ENCODE data around the gene LRRN1.

The LRRN1 gene

GRCh38 chr3:3799173-3800079 is at the start of gene LRRN1:
TSS of gene LRRN1 (plus strand) at chr3:3799431. CDS start at chr3:3844642, 45,211 bp downstream.
- Histone ChIP-seq H3K9me2 (replicated peaks; ENCODE audit: insufficient read depth, low read length) (no peaks in the 10 kb centered on the region), H4K20me1 (ENCODE audit: low read depth, low read length) (no peaks in the 10 kb centered on the region), H3K9me3 (ENCODE audit: insufficient read depth, low read length) (no peaks in the 10 kb centered on the region), H3K79me2 (ENCODE audit: insufficient read depth, low read length) (no peaks in the 10 kb centered on the region), H3K4me3 (ENCODE audit: insufficient read depth, low read length, poor library complexity, severe bottlenecking) (no peak within 1 kb of the TSS), H3F3A (ENCODE audit: insufficient read depth) (no peaks in the 10 kb centered on the region), H3K27ac (ENCODE audit: low read depth, low read length) (no peak within 1 kb of the TSS), H3K36me3 (ENCODE audit: low read length) (no peaks in the 10 kb centered on the region), H3K4me2 (ENCODE audit: low read depth, low read length, poor library complexity, severe bottlenecking) (no peak within 1 kb of the TSS), H3K9ac (ENCODE audit: low read length) (no peak within 1 kb of the TSS), H3K27me3 (ENCODE audit: low read length) (no peaks in the 10 kb centered on the region), H2AFZ (ENCODE audit: low read depth, low read length, severe bottlenecking) (no peak within 1 kb of the TSS)
- TF ChIP-seq EZH2phosphoT487 (conservative IDR thresholded peaks at IDR 0.05; ENCODE audit: low read length) (no peak), CTCF (IDR thresholded peaks at IDR 0.05; ENCODE audit: insufficient read depth, low read length, poor library complexity, severe bottlenecking) (no peak)

GRCh38 chr3:3753416-3753815 is 45.8 kb upstream of the LRRN1 start:
- no peak overlapping the region for H3K27ac ChIP-seq (ENCODE audit: low read depth, low read length)
- H3K36me3 ChIP-seq (ENCODE audit: low read length): no peaks in the 10 kb centered on the region
- no peak overlapping the region for H2AFZ ChIP-seq (ENCODE audit: low read depth, low read length, severe bottlenecking)
- no peak overlapping the region for H3K9ac ChIP-seq (ENCODE audit: low read length)
- no peaks in the 10 kb centered on the region for H3K9me2 ChIP-seq (replicated peaks; ENCODE audit: insufficient read depth, low read length)
- no peak overlapping the region for H3K4me2 ChIP-seq (ENCODE audit: low read depth, low read length, poor library complexity, severe bottlenecking)
- TF ChIP-seq EZH2phosphoT487 (conservative IDR thresholded peaks at IDR 0.05; ENCODE audit: low read length) (no peak), CTCF (IDR thresholded peaks at IDR 0.05; ENCODE audit: insufficient read depth, low read length, poor library complexity, severe bottlenecking) (no peak)
- no peak overlapping the region for H3K4me3 ChIP-seq (ENCODE audit: insufficient read depth, low read length, poor library complexity, severe bottlenecking)
- no peaks in the 10 kb centered on the region for H3F3A ChIP-seq (ENCODE audit: insufficient read depth)
- no peaks in the 10 kb centered on the region for H4K20me1 ChIP-seq (ENCODE audit: low read depth, low read length)
- no peaks in the 10 kb centered on the region for H3K79me2 ChIP-seq (ENCODE audit: insufficient read depth, low read length)
- no peaks in the 10 kb centered on the region for H3K27me3 ChIP-seq (ENCODE audit: low read length)
- no peaks in the 10 kb centered on the region for H3K9me3 ChIP-seq (ENCODE audit: insufficient read depth, low read length)

- Histone ChIP-seq H3K9me2 (replicated peaks; ENCODE audit: insufficient read depth, low read length) (no peaks in the 10 kb centered on the region), H3K79me2 (ENCODE audit: insufficient read depth, low read length) (no peaks in the 10 kb centered on the region), H3K4me3 (ENCODE audit: insufficient read depth, low read length, poor library complexity, severe bottlenecking) (no peak overlapping the region), H3K9me3 (ENCODE audit: insufficient read depth, low read length) (no peaks in the 10 kb centered on the region), H3K4me2 (ENCODE audit: low read depth, low read length, poor library complexity, severe bottlenecking) (no peak overlapping the region), H3K36me3 (ENCODE audit: low read length) (no peaks in the 10 kb centered on the region), H3K9ac (ENCODE audit: low read length) (no peak overlapping the region), H3K27ac (ENCODE audit: low read depth, low read length) (no peak overlapping the region), H2AFZ (ENCODE audit: low read depth, low read length, severe bottlenecking) (no peak overlapping the region), H4K20me1 (ENCODE audit: low read depth, low read length) (no peaks in the 10 kb centered on the region), H3K27me3 (ENCODE audit: low read length) (no peaks in the 10 kb centered on the region), H3F3A (ENCODE audit: insufficient read depth) (no peaks in the 10 kb centered on the region)
- no peak for TF ChIP-seq EZH2phosphoT487 (conservative IDR thresholded peaks at IDR 0.05; ENCODE audit: low read length)
Measured at GRCh38 chr3:3765661-3766060, 33.6 kb upstream of the LRRN1 start.

- no peaks in the 10 kb centered on the region for H3K9me2 ChIP-seq (replicated peaks; ENCODE audit: insufficient read depth, low read length)
- no peaks in the 10 kb centered on the region for H3K79me2 ChIP-seq (ENCODE audit: insufficient read depth, low read length)
- H3F3A ChIP-seq (ENCODE audit: insufficient read depth): no peaks in the 10 kb centered on the region
- no peak overlapping the region for H2AFZ ChIP-seq (ENCODE audit: low read depth, low read length, severe bottlenecking)
- H4K20me1 ChIP-seq (ENCODE audit: low read depth, low read length): no peaks in the 10 kb centered on the region
- no peaks in the 10 kb centered on the region for H3K36me3 ChIP-seq (ENCODE audit: low read length)
- H3K4me2 ChIP-seq (ENCODE audit: low read depth, low read length, poor library complexity, severe bottlenecking): no peak overlapping the region
- no peak overlapping the region for H3K4me3 ChIP-seq (ENCODE audit: insufficient read depth, low read length, poor library complexity, severe bottlenecking)
- no peak overlapping the region for H3K27ac ChIP-seq (ENCODE audit: low read depth, low read length)
- H3K27me3 ChIP-seq (ENCODE audit: low read length): no peaks in the 10 kb centered on the region
- no peak for TF ChIP-seq EZH2phosphoT487 (conservative IDR thresholded peaks at IDR 0.05; ENCODE audit: low read length)
- no peak for TF ChIP-seq CTCF (IDR thresholded peaks at IDR 0.05; ENCODE audit: insufficient read depth, low read length, poor library complexity, severe bottlenecking)
- no peak overlapping the region for H3K9ac ChIP-seq (ENCODE audit: low read length)
- H3K9me3 ChIP-seq (ENCODE audit: insufficient read depth, low read length): no peaks in the 10 kb centered on the region
Measured at GRCh38 chr3:3766140-3766539, 33.1 kb upstream of the LRRN1 start.
